Neural cell (in vitro differentiated cells): ENCODE results near the gene SELENOH. TPM values are rescaled to one million over a fixed set of nuclear protein-coding genes. Genes with fewer than 3 reads are reported as not detected.

Source experiments
- H2AFZ ChIP-seq: fragments of 200-600, 300-800 bp; sonication (generic), shearing (Covaris generic); 2 replicates; pipeline ENCODE4 v1.6.0; 2014; ENCODE audit warnings: low read depth, mild to moderate bottlenecking, antibody characterized with exemption, low read length, moderate library complexity
- H3F3A ChIP-seq: fragments of 200-600 bp; shearing (Covaris generic); 2 replicates; pipeline ENCODE4 v1.6.1; 2016; ENCODE audit warnings: mild to moderate bottlenecking, moderate library complexity, mixed read lengths, antibody characterized with exemption, low read length; ENCODE audit not compliant: insufficient read depth, poor library complexity, severe bottlenecking
- H3K27ac ChIP-seq: fragments of 200-600, 300-800 bp; sonication (generic), shearing (Covaris generic); 2 replicates; pipeline ENCODE4 v1.5.1; 2014; ENCODE audit warnings: mild to moderate bottlenecking, low read length, moderate library complexity
- H3K27me3 ChIP-seq: fragments of 300-800, 200-600 bp; sonication (generic), shearing (Covaris generic); 2 replicates; pipeline ENCODE4 v1.6.0; 2014; ENCODE audit warnings: mild to moderate bottlenecking, low read depth, low read length, moderate library complexity; ENCODE audit not compliant: insufficient read depth
- H3K36me3 ChIP-seq: fragments of 300-800, 200-600 bp; sonication (generic), shearing (Covaris generic); 2 replicates; pipeline ENCODE4 v1.5.1; 2014; ENCODE audit warnings: mild to moderate bottlenecking, antibody characterized with exemption, low read length, moderate library complexity; ENCODE audit not compliant: insufficient read depth
- H3K4me2 ChIP-seq: fragments of 300-800, 200-600 bp; sonication (generic), shearing (Covaris generic); 2 replicates; pipeline ENCODE4 v1.6.0; 2014; ENCODE audit warnings: mild to moderate bottlenecking, low read length
- H3K4me3 ChIP-seq: fragments of 300-800, 200-600 bp; sonication (generic), shearing (Covaris generic); 2 replicates; pipeline ENCODE4 v1.5.1; 2014; ENCODE audit warnings: mild to moderate bottlenecking, low read length, moderate library complexity
- H3K79me2 ChIP-seq: fragments of 200-600 bp; shearing (Covaris generic); replicated peaks from 2 replicates; pipeline ENCODE4 v1.6.0; 2014; ENCODE audit warnings: mild to moderate bottlenecking, low read length, moderate library complexity; ENCODE audit not compliant: insufficient read depth
- H3K9ac ChIP-seq: fragments of 300-800, 200-600 bp; sonication (generic), shearing (Covaris generic); 2 replicates; pipeline ENCODE4 v1.6.1; 2016; ENCODE audit warnings: mild to moderate bottlenecking, low read length, mixed read lengths
- H3K9me2 ChIP-seq: fragments of 200-600 bp; shearing (Covaris generic); 2 replicates; pipeline ENCODE4 v1.6.1; 2016; ENCODE audit warnings: mild to moderate bottlenecking, low read length, mixed read lengths; ENCODE audit not compliant: insufficient read depth
- H3K9me3 ChIP-seq: fragments of 200-600, 300-800 bp; sonication (generic), shearing (Covaris generic); 2 replicates; pipeline ENCODE4 v1.6.1; 2016; ENCODE audit warnings: mild to moderate bottlenecking, mixed run types, low read length, moderate library complexity, mixed read lengths
- H4K20me1 ChIP-seq: fragments of 200-600 bp; shearing (Covaris generic); 2 replicates; pipeline ENCODE4 v1.6.1; 2016; ENCODE audit warnings: mild to moderate bottlenecking, mixed run types; ENCODE audit not compliant: insufficient read depth
- EP300 ChIP-seq: fragments of 450-650 bp; conservative IDR thresholded peaks from 2 replicates; pipeline ENCODE4 v1.6.1; 2014; ENCODE audit warnings: antibody characterized with exemption, mild to moderate bottlenecking, moderate library complexity; ENCODE audit not compliant: poor library complexity, severe bottlenecking
- EZH2 ChIP-seq: fragments of 200-600, 300-800 bp; shearing (Covaris generic), sonication (generic); IDR thresholded peaks from 2 replicates; pipeline ENCODE4 v1.6.1; 2014; ENCODE audit warnings: antibody characterized with exemption, low read length, borderline replicate concordance, mild to moderate bottlenecking; ENCODE audit not compliant: insufficient read depth, poor library complexity, severe bottlenecking
- MXI1 ChIP-seq: fragments of 450-650 bp; conservative IDR thresholded peaks from 2 replicates; pipeline ENCODE4 v1.6.1; 2014; ENCODE audit warnings: antibody characterized with exemption, mild to moderate bottlenecking; ENCODE audit not compliant: poor library complexity, severe bottlenecking
- POLR2AphosphoS5 ChIP-seq: IDR thresholded peaks from 2 replicates; pipeline ENCODE4 v1.6.1; 2012
- RAD21 ChIP-seq: fragments of 450-650 bp; conservative IDR thresholded peaks from 2 replicates; pipeline ENCODE4 v1.6.1; 2014; ENCODE audit warnings: antibody characterized with exemption, mild to moderate bottlenecking, moderate library complexity
- REST ChIP-seq: IDR thresholded peaks from 2 replicates; pipeline ENCODE4 v1.6.1; 2012; ENCODE audit warnings: borderline replicate concordance
- SMC3 ChIP-seq: fragments of 450-650 bp; conservative IDR thresholded peaks from 2 replicates; pipeline ENCODE4 v1.6.1; 2014; ENCODE audit warnings: antibody characterized with exemption, mild to moderate bottlenecking, moderate library complexity; ENCODE audit not compliant: poor library complexity
- TAF1 ChIP-seq: IDR thresholded peaks from 2 replicates; pipeline ENCODE4 v1.6.1; 2012; ENCODE audit warnings: low read depth
- polyA plus RNA-seq: library from polyadenylated mRNA; depleted of rRNA; stranded (reverse); fragments of >200 nt; gene quantifications from 2 replicates; pipeline ENCODE4 v1.2.3, GENCODE V29; 2014
- small RNA-seq, 3 experiments: library from RNA; depleted of rRNA; stranded (forward); fragments of <200 nt; gene quantifications; one replicate each; pipeline ENCODE3, GENCODE V24; 2012
- TF ChIP-seq, protein P1 (sequence below): fragments of 450-650 bp; IDR thresholded peaks from 2 replicates; pipeline ENCODE4 v1.5.1; 2014; ENCODE audit warnings: antibody characterized with exemption, mild to moderate bottlenecking, moderate library complexity; ENCODE audit not compliant: poor library complexity, severe bottlenecking

Gene SELENOH
- polyA plus RNA-seq, 1 donor from 2014 or later, result 546 TPM

DNA sequence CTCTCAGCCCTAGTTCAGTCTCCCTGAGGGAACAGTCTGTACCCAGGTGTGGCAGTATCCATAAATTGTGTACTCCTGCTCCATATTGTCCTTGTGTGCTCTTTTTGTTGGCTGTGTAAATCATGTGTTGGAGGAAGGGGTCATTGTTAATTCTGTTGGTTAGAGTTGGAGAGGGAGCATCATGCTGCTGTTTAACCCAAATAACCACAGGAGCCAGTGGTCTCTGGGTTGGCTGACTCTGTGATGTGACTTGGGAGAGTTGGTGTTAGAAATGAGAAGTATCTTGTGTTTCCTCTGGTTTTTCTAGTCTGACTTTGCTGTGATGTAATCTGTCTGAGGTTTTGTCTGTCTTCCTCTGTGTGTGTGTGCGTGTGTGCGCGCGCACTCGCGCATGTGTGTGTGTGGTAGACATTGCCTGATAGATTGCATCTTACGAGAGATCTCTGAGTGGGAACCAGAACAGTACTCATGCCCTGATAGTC is 50.8 kb downstream of the SELENOH start:
- Histone ChIP-seq H2AFZ (no peak overlapping the region), H3K27ac (no peak overlapping the region), H3K27me3 (no peaks in the 10 kb centered on the region), H3F3A (no peaks in the 10 kb centered on the region), H3K4me2 (no peak overlapping the region), H3K4me3 (no peak overlapping the region), H3K9ac (no peak overlapping the region), H3K36me3 (peaks cover 20% of the 10 kb centered on the region), H3K79me2 (peaks cover 52% of the 10 kb centered on the region), H3K9me2 (no peaks in the 10 kb centered on the region), H4K20me1 (peaks cover 3% of the 10 kb centered on the region), H3K9me3 (no peaks in the 10 kb centered on the region)
- TF ChIP-seq SMC3 (no peak), EP300 (no peak), RAD21 (no peak), TAF1 (no peak), EZH2 (no peak), REST (no peak), MXI1 (no peak), POLR2AphosphoS5 (no peak)
- TF ChIP-seq, protein P1, sequence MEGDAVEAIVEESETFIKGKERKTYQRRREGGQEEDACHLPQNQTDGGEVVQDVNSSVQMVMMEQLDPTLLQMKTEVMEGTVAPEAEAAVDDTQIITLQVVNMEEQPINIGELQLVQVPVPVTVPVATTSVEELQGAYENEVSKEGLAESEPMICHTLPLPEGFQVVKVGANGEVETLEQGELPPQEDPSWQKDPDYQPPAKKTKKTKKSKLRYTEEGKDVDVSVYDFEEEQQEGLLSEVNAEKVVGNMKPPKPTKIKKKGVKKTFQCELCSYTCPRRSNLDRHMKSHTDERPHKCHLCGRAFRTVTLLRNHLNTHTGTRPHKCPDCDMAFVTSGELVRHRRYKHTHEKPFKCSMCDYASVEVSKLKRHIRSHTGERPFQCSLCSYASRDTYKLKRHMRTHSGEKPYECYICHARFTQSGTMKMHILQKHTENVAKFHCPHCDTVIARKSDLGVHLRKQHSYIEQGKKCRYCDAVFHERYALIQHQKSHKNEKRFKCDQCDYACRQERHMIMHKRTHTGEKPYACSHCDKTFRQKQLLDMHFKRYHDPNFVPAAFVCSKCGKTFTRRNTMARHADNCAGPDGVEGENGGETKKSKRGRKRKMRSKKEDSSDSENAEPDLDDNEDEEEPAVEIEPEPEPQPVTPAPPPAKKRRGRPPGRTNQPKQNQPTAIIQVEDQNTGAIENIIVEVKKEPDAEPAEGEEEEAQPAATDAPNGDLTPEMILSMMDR, result no peak

DNA sequence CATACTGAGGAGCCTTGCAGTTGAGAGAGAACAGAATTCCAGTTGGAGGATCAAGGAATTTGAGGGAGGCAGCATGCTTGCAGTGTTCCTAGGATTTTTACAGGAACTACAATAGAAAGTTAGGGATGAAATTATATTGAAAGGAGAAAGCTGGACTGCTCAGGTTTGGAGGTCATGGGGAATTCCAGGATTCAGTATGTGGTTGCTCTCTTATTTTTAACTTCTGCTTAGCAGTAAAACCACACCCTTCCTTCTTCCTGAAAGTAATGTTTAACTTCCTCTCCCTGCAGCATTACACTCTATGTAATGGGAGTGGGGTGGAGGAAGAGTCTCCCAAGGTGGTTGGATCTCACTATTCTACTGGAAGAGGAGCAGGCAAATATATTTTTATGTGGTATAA is 51.6 kb downstream of the SELENOH start:
- no peaks in the 10 kb centered on the region for H3K27me3 ChIP-seq
- TF ChIP-seq POLR2AphosphoS5, result no peak
- no peak for TF ChIP-seq EP300
- TF ChIP-seq RAD21, result no peak
- no peak for TF ChIP-seq TAF1
- no peaks in the 10 kb centered on the region for H3K9me3 ChIP-seq
- no peak overlapping the region for H3K27ac ChIP-seq
- peaks cover 20% of the 10 kb centered on the region for H3K36me3 ChIP-seq
- H4K20me1 ChIP-seq, result peaks cover 3% of the 10 kb centered on the region
- no peaks in the 10 kb centered on the region for H3F3A ChIP-seq
- no peaks in the 10 kb centered on the region for H3K9me2 ChIP-seq
- H2AFZ ChIP-seq, result no peak overlapping the region
- H3K4me2 ChIP-seq, result no peak overlapping the region
- H3K9ac ChIP-seq, result no peak overlapping the region
- H3K4me3 ChIP-seq, result no peak overlapping the region
- H3K79me2 ChIP-seq, result peaks cover 52% of the 10 kb centered on the region

Small RNA genes lying within 50 kb of the gene (small RNA-seq; reads per million reads assigned to genes)
- gene AP001931.1 (0 reads per million in 3 experiments), gene TMX2-CTNND1 (0 reads per million in 3 experiments)

Other genes starting within 250 kb of the SELENOH start
- gene SLC43A1, start 225.8 kb upstream of the SELENOH start, polyA plus RNA-seq, result 2.5 and 3.3 TPM in 2 replicates
- gene TIMM10, start 210.7 kb upstream of the SELENOH start, polyA plus RNA-seq, result 63.6 and 69.5 TPM in 2 replicates
- gene SMTNL1, start 203.9 kb upstream of the SELENOH start, polyA plus RNA-seq, result not detected in 2 replicates
- gene UBE2L6, start 173.8 kb upstream of the SELENOH start, polyA plus RNA-seq, result 88.0 and 101 TPM in 2 replicates
- 0.22 TPM in 1 of 2 replicates, not detected in the other for gene SERPING1, start 143.8 kb upstream of the SELENOH start, polyA plus RNA-seq
- 18.4 and 19.8 TPM in 2 replicates for gene YPEL4, start 91.6 kb upstream of the SELENOH start, polyA plus RNA-seq
- 18.2 and 22.7 TPM in 2 replicates for gene CLP1, start 83.7 kb upstream of the SELENOH start, polyA plus RNA-seq
- 15.8 and 17.4 TPM in 2 replicates for gene ZDHHC5, start 73.4 kb upstream of the SELENOH start, polyA plus RNA-seq
- 46.4 and 62.4 TPM in 2 replicates for gene MED19, start 29.3 kb upstream of the SELENOH start, polyA plus RNA-seq
- gene TMX2, start 28.9 kb upstream of the SELENOH start, polyA plus RNA-seq, result 119 and 130 TPM in 2 replicates
- not detected in 2 replicates for gene BTBD18, start 10.3 kb downstream of the SELENOH start, polyA plus RNA-seq
- gene CTNND1, start 20.3 kb downstream of the SELENOH start, polyA plus RNA-seq, result 70.3 and 90.3 TPM in 2 replicates